CD4-positive, CD25-positive, alpha-beta regulatory T cell (primary cell): ENCODE data around the gene CP. TPM values are rescaled to one million over a fixed set of nuclear protein-coding genes. Genes with fewer than 3 reads are reported as not detected.
A peak's percentile ranks its signal among the peaks of the same experiment; 100 is the strongest.
"Not testable (repeated sequence)": the region's sequence is repeated elsewhere in the genome, so short reads cannot be mapped to it uniquely, and the experiment has no call there.

Source experiments
- ATAC-seq, 2 donors: fragments of 150-1000 bp; cut with Tn5 transposase; one replicate each; pipeline ENCODE4 v1.10.0; 2021; ENCODE audit warnings: low read depth in 2 of 2, moderate number of reproducible peaks in 2 of 2, moderate library complexity in 1 of 2
- DNase-seq, 3 donors: peaks; one replicate each; pipeline versions ENCODE4 v3.0.0 to v3.0.0-alpha.2; 2012 to 2022; ENCODE audit warnings: mixed read lengths in 1 of 3
- H3K27ac ChIP-seq: one replicate; pipeline ENCODE4 v1.7.0; 2013; ENCODE audit warnings: mild to moderate bottlenecking, low read length; ENCODE audit not compliant: insufficient read depth, poor library complexity, severe bottlenecking
- H3K27me3 ChIP-seq: one replicate; pipeline ENCODE4 v1.7.0; 2013; ENCODE audit warnings: low read length; ENCODE audit not compliant: control insufficient read depth, insufficient read depth
- H3K36me3 ChIP-seq: one replicate; pipeline ENCODE4 v1.7.0; 2013; ENCODE audit warnings: mild to moderate bottlenecking, low read length, moderate library complexity; ENCODE audit not compliant: control insufficient read depth, insufficient read depth
- H3K4me1 ChIP-seq: 2 replicates; pipeline ENCODE4 v1.7.0; 2013; ENCODE audit warnings: mild to moderate bottlenecking, low read length; ENCODE audit not compliant: insufficient read depth, control insufficient read depth, poor library complexity, severe bottlenecking
- H3K4me3 ChIP-seq: one replicate; pipeline ENCODE4 v1.7.0; 2013; ENCODE audit warnings: low read depth, mild to moderate bottlenecking, low read length, moderate library complexity
- H3K9me3 ChIP-seq, 2 experiments: 1 replicate in 1 of 2; 2 replicates in 1 of 2; pipeline ENCODE4 v1.7.0; 2013; ENCODE audit warnings: low read length in 2 of 2, mild to moderate bottlenecking in 1 of 2, moderate library complexity in 1 of 2; ENCODE audit not compliant: control insufficient read depth in 2 of 2
- H3K27ac Mint-ChIP-seq, 3 donors: one replicate each; pipeline ENCODE4 v1.8.0; 2020 to 2022; ENCODE audit warnings: mild to moderate bottlenecking in 3 of 3, mixed read lengths in 3 of 3, moderate library complexity in 2 of 3
- H3K27me3 Mint-ChIP-seq: one replicate; pipeline ENCODE4 v1.8.0; 2022; ENCODE audit warnings: mild to moderate bottlenecking, mixed read lengths
- H3K36me3 Mint-ChIP-seq: one replicate; pipeline ENCODE4 v1.8.0; 2020; ENCODE audit warnings: mixed read lengths
- H3K4me1 Mint-ChIP-seq, 4 donors: one replicate each; pipeline ENCODE4 v1.8.0; 2020 to 2022; ENCODE audit warnings: mixed read lengths in 4 of 4, mild to moderate bottlenecking in 1 of 4
- H3K4me3 Mint-ChIP-seq, 4 donors: one replicate each; pipeline ENCODE4 v1.8.0; 2020 to 2022; ENCODE audit warnings: mild to moderate bottlenecking in 4 of 4, mixed read lengths in 4 of 4, moderate library complexity in 3 of 4
- H3K9me3 Mint-ChIP-seq, 7 donors: one replicate each; pipeline ENCODE4 v1.8.0; 2020 to 2022; ENCODE audit warnings: mixed read lengths in 7 of 7, mild to moderate bottlenecking in 3 of 7, moderate library complexity in 2 of 7
- polyA plus RNA-seq, 4 donors: library from polyadenylated mRNA; unstranded; fragments of 300-500 nt; fragmentation: Illumina TruSeq; gene quantifications; one replicate each; pipeline ENCODE4 v1.2.3, GENCODE V29; 2021
- total RNA-seq: library from RNA; stranded (reverse); gene quantifications from one replicate; pipeline ENCODE4 v1.2.3, GENCODE V29; 2022

CP gene
- total and polyA plus RNA-seq, 5 donors from 2014 or later = 0.08 to 0.44 (median 0.15) TPM; not detected in 2

GRCh38 chr3:149196805-149197592 lies 24.6 kb downstream of the CP start:
- not testable (repeated sequence) for H3K4me3 Mint-ChIP-seq, H3K27me3 ChIP-seq, H3K4me1 Mint-ChIP-seq, H3K4me3 ChIP-seq, DNase-seq, H3K4me1 ChIP-seq, H3K36me3 Mint-ChIP-seq, H3K9me3 Mint-ChIP-seq, H3K27me3 Mint-ChIP-seq, H3K9me3 ChIP-seq, ATAC-seq, H3K27ac Mint-ChIP-seq, H3K27ac ChIP-seq, H3K36me3 ChIP-seq

- H3K9me3 ChIP-seq = no peaks in the 10 kb centered on the region
- no peak overlapping the region for H3K27ac Mint-ChIP-seq
- H3K27ac ChIP-seq = no peak overlapping the region
- no peaks in the 10 kb centered on the region for H3K36me3 Mint-ChIP-seq
- no peak overlapping the region for H3K4me3 ChIP-seq
- no peaks in the 10 kb centered on the region for H3K36me3 ChIP-seq
- H3K27me3 Mint-ChIP-seq = peaks cover 9% of the 10 kb centered on the region
- no peak overlapping the region for H3K4me3 Mint-ChIP-seq
- no peaks in the 10 kb centered on the region for H3K4me1 Mint-ChIP-seq
- DNase-seq (no peak), ATAC-seq (no peak)
- peaks cover 0 to 1% (median 0%) of the 10 kb centered on the region in 7 donors for H3K9me3 Mint-ChIP-seq
- H3K27me3 ChIP-seq = peaks cover 4% of the 10 kb centered on the region
- no peaks in the 10 kb centered on the region for H3K4me1 ChIP-seq
Measured at GRCh38 chr3:149195221-149195620, 26.4 kb downstream of the CP start.

GRCh38 chr3:149188494-149188893 lies 33.1 kb downstream of the CP start:
- Mint-ChIP-seq H3K27ac (no peak overlapping the region), H3K36me3 (peaks cover 8% of the 10 kb centered on the region), H3K9me3 (peaks cover 0 to 2% (median 0%) of the 10 kb centered on the region in 7 donors), H3K27me3 (peaks cover 4% of the 10 kb centered on the region), H3K4me3 (no peak overlapping the region), H3K4me1 (no peaks in the 10 kb centered on the region)
- DNase-seq (no peak), ATAC-seq (no peak)
- Histone ChIP-seq H3K27me3 (no peaks in the 10 kb centered on the region), H3K4me1 (no peaks in the 10 kb centered on the region), H3K36me3 (no peaks in the 10 kb centered on the region), H3K27ac (no peak overlapping the region), H3K4me3 (no peak overlapping the region), H3K9me3 (no peaks in the 10 kb centered on the region)

- no peak overlapping the region for H3K27ac Mint-ChIP-seq
- peaks cover 8% of the 10 kb centered on the region for H3K36me3 Mint-ChIP-seq
- no peaks in the 10 kb centered on the region for H3K4me1 Mint-ChIP-seq
- H3K4me1 ChIP-seq = no peaks in the 10 kb centered on the region
- H3K27ac ChIP-seq = no peak overlapping the region
- H3K27me3 Mint-ChIP-seq = peaks cover 4% of the 10 kb centered on the region
- peaks cover 0 to 2% (median 0%) of the 10 kb centered on the region in 7 donors for H3K9me3 Mint-ChIP-seq
- no peak overlapping the region for H3K4me3 ChIP-seq
- H3K4me3 Mint-ChIP-seq = no peak overlapping the region
- H3K9me3 ChIP-seq = no peaks in the 10 kb centered on the region
- ATAC-seq (no peak), DNase-seq (no peak)
- H3K36me3 ChIP-seq = no peaks in the 10 kb centered on the region
- H3K27me3 ChIP-seq = no peaks in the 10 kb centered on the region
Measured at GRCh38 chr3:149186721-149187120, 34.9 kb downstream of the CP start.

- Mint-ChIP-seq H3K9me3 (peaks cover 0 to 2% (median 0%) of the 10 kb centered on the region in 7 donors), H3K27ac (no peak overlapping the region), H3K4me3 (no peak overlapping the region), H3K27me3 (peaks cover 3% of the 10 kb centered on the region), H3K4me1 (no peaks in the 10 kb centered on the region), H3K36me3 (peaks cover 8% of the 10 kb centered on the region)
- Histone ChIP-seq H3K4me1 (no peaks in the 10 kb centered on the region), H3K36me3 (no peaks in the 10 kb centered on the region), H3K4me3 (no peak overlapping the region), H3K9me3 (no peaks in the 10 kb centered on the region), H3K27ac (no peak overlapping the region), H3K27me3 (no peaks in the 10 kb centered on the region)
- ATAC-seq (no peak), DNase-seq (no peak)
Measured at GRCh38 chr3:149186219-149186618, 35.4 kb downstream of the CP start.

- H3K27me3 ChIP-seq = no peaks in the 10 kb centered on the region
- H3K27ac ChIP-seq = no peak overlapping the region
- no peak overlapping the region for H3K4me3 Mint-ChIP-seq
- peaks cover 22% of the 10 kb centered on the region for H3K36me3 ChIP-seq
- H3K27me3 Mint-ChIP-seq = no peaks in the 10 kb centered on the region
- H3K36me3 Mint-ChIP-seq = peaks cover 13% of the 10 kb centered on the region
- DNase-seq (no peak), ATAC-seq (no peak)
- H3K9me3 Mint-ChIP-seq = peaks cover 0 to 2% (median 0%) of the 10 kb centered on the region in 7 donors
- no peak overlapping the region for H3K4me3 ChIP-seq
- H3K4me1 ChIP-seq = no peaks in the 10 kb centered on the region
- H3K4me1 Mint-ChIP-seq = no peaks in the 10 kb centered on the region
- H3K9me3 ChIP-seq = no peaks in the 10 kb centered on the region
- no peak overlapping the region for H3K27ac Mint-ChIP-seq
Measured at GRCh38 chr3:149181182-149181581, 40.4 kb downstream of the CP start.

GRCh38 chr3:149180057-149180573 lies 41.5 kb downstream of the CP start:
- Histone ChIP-seq H3K36me3 (peaks cover 24% of the 10 kb centered on the region), H3K9me3 (no peaks in the 10 kb centered on the region), H3K4me1 (no peaks in the 10 kb centered on the region), H3K27me3 (no peaks in the 10 kb centered on the region), H3K27ac (no peak overlapping the region), H3K4me3 (no peak overlapping the region)
- no peak overlapping the region for H3K4me3 Mint-ChIP-seq
- no peaks in the 10 kb centered on the region for H3K9me3 Mint-ChIP-seq
- no peaks in the 10 kb centered on the region for H3K27me3 Mint-ChIP-seq
- peaks cover 13% of the 10 kb centered on the region for H3K36me3 Mint-ChIP-seq
- peaks cover 0 to 4% (median under 1%) of the 10 kb centered on the region in 4 donors for H3K4me1 Mint-ChIP-seq
- ATAC-seq (no peak), DNase-seq (no peak)
- H3K27ac Mint-ChIP-seq = no peak overlapping the region

GRCh38 chr3:149179220-149179619 lies 42.4 kb downstream of the CP start:
- no peak overlapping the region for H3K4me3 ChIP-seq
- Mint-ChIP-seq H3K27me3 (no peaks in the 10 kb centered on the region), H3K4me3 (no peak overlapping the region)

More at GRCh38 chr3:149179220-149179619, 42.4 kb downstream of the CP start:
- H3K27ac ChIP-seq = no peak overlapping the region
- no peak for DNase-seq
- H3K9me3 ChIP-seq = no peaks in the 10 kb centered on the region
- H3K27me3 ChIP-seq = no peaks in the 10 kb centered on the region
- no peak for ATAC-seq
- H3K36me3 Mint-ChIP-seq = peaks cover 15% of the 10 kb centered on the region
- peaks cover 28% of the 10 kb centered on the region for H3K36me3 ChIP-seq
- H3K4me1 Mint-ChIP-seq = peaks cover 0 to 4% (median 3%) of the 10 kb centered on the region in 4 donors
- H3K4me1 ChIP-seq = no peaks in the 10 kb centered on the region
- no peaks in the 10 kb centered on the region for H3K9me3 Mint-ChIP-seq
- peak overlapping the region in 1 of 3 donors; percentile 13 for H3K27ac Mint-ChIP-seq
